Liver (tissue), 9 donors: Measurements from ENCODE around the gene EXOC6B. TPM values are rescaled to one million over a fixed set of nuclear protein-coding genes. Genes with fewer than 3 reads are reported as not detected.

ENCODE experiments used
- DNase-seq: peaks from one replicate; pipeline ENCODE4 v3.0.0-alpha.2; 2017; ENCODE audit warnings: low spot score
- H3K27ac ChIP-seq, 2 donors: one replicate each; pipeline ENCODE4 v1.7.0; 2013; ENCODE audit warnings: inconsistent platforms in 2 of 2, low read length in 2 of 2, control low read depth in 1 of 2, low read depth in 1 of 2, mild to moderate bottlenecking in 1 of 2
- H3K27me3 ChIP-seq, 4 donors: one replicate each; pipeline versions ENCODE4 v1.6.1 to v1.7.0; 2013; ENCODE audit warnings: low read length in 3 of 4, inconsistent platforms in 1 of 4, mild to moderate bottlenecking in 1 of 4, moderate library complexity in 1 of 4; ENCODE audit not compliant: control insufficient read depth in 4 of 4, insufficient read depth in 4 of 4
- H3K36me3 ChIP-seq, 4 donors: one replicate each; pipeline versions ENCODE4 v1.6.1 to v1.7.0; 2013; ENCODE audit warnings: low read length in 3 of 4, mild to moderate bottlenecking in 3 of 4, low read depth in 1 of 4, moderate library complexity in 1 of 4; ENCODE audit not compliant: control insufficient read depth in 4 of 4, insufficient read depth in 3 of 4
- H3K4me1 ChIP-seq, 4 donors: one replicate each; pipeline versions ENCODE4 v1.6.1 to v1.7.0; 2013; ENCODE audit warnings: low read length in 3 of 4, mild to moderate bottlenecking in 3 of 4, moderate library complexity in 1 of 4; ENCODE audit not compliant: control insufficient read depth in 4 of 4, insufficient read depth in 4 of 4
- H3K4me3 ChIP-seq, 3 donors: one replicate each; pipeline versions ENCODE4 v1.6.1 to v1.7.0; 2013; ENCODE audit warnings: low read length in 3 of 3, control low read depth in 1 of 3, low read depth in 1 of 3, mild to moderate bottlenecking in 1 of 3
- H3K9ac ChIP-seq, 2 donors: one replicate each; pipeline ENCODE4 v1.7.0; 2013; ENCODE audit warnings: low read length in 2 of 2, mild to moderate bottlenecking in 2 of 2, moderate library complexity in 2 of 2, control low read depth in 1 of 2, low read depth in 1 of 2
- H3K9me3 ChIP-seq, 4 donors: one replicate each; pipeline versions ENCODE4 v1.6.1 to v1.7.0; 2013; ENCODE audit warnings: low read length in 3 of 4; ENCODE audit not compliant: control insufficient read depth in 4 of 4
- ATF3 ChIP-seq: IDR thresholded peaks from 2 replicates; pipeline ENCODE4 v1.6.1; 2016; ENCODE audit warnings: antibody characterized with exemption
- EGR1 ChIP-seq, 2 donors: IDR thresholded peaks; 2 replicates each; pipeline ENCODE4 v1.6.1; 2016 to 2018; ENCODE audit warnings: antibody characterized with exemption in 2 of 2, low read depth in 2 of 2
- FOXA1 ChIP-seq: IDR thresholded peaks from 2 replicates; pipeline ENCODE4 v1.6.1; 2016; ENCODE audit warnings: antibody characterized with exemption
- FOXA2 ChIP-seq: IDR thresholded peaks from 2 replicates; pipeline ENCODE4 v1.6.1; 2016; ENCODE audit warnings: antibody characterized with exemption
- GABPA ChIP-seq, 2 donors: IDR thresholded peaks in 1 of 2; conservative IDR thresholded peaks in 1 of 2; 2 replicates each; pipeline ENCODE4 v1.6.1; 2016; ENCODE audit warnings: antibody characterized with exemption in 2 of 2, mild to moderate bottlenecking in 1 of 2, moderate library complexity in 1 of 2
- HNF4A ChIP-seq, 2 donors: conservative IDR thresholded peaks; 2 replicates each; pipeline ENCODE4 v1.6.1; 2016; ENCODE audit warnings: antibody characterized with exemption in 2 of 2, mild to moderate bottlenecking in 2 of 2
- HNF4G ChIP-seq: IDR thresholded peaks from 2 replicates; pipeline ENCODE4 v1.6.1; 2016; ENCODE audit warnings: antibody characterized with exemption
- JUND ChIP-seq, 2 donors: IDR thresholded peaks; 2 replicates each; pipeline ENCODE4 v1.6.1; 2016; ENCODE audit warnings: antibody characterized with exemption in 2 of 2
- MAX ChIP-seq: IDR thresholded peaks from 2 replicates; pipeline ENCODE4 v1.6.1; 2016; ENCODE audit warnings: antibody characterized with exemption
- NR2F2 ChIP-seq: IDR thresholded peaks from 2 replicates; pipeline ENCODE4 v1.6.1; 2016; ENCODE audit warnings: antibody characterized with exemption
- RAD21 ChIP-seq, 2 donors: IDR thresholded peaks; 2 replicates each; pipeline ENCODE4 v1.6.1; 2016; ENCODE audit warnings: antibody characterized with exemption in 2 of 2, mild to moderate bottlenecking in 2 of 2
- REST ChIP-seq: IDR thresholded peaks from 2 replicates; pipeline ENCODE4 v1.6.1; 2016; ENCODE audit warnings: antibody characterized with exemption, mild to moderate bottlenecking
- RXRA ChIP-seq, 2 donors: IDR thresholded peaks; 2 replicates each; pipeline ENCODE4 v1.6.1; 2017 to 2018; ENCODE audit warnings: antibody characterized with exemption in 2 of 2, mild to moderate bottlenecking in 1 of 2
- SP1 ChIP-seq: IDR thresholded peaks from 2 replicates; pipeline ENCODE4 v1.6.1; 2018; ENCODE audit warnings: antibody characterized with exemption, mild to moderate bottlenecking
- TAF1 ChIP-seq: conservative IDR thresholded peaks from 2 replicates; pipeline ENCODE4 v1.6.1; 2016; ENCODE audit warnings: antibody characterized with exemption, mild to moderate bottlenecking
- YY1 ChIP-seq: IDR thresholded peaks from 2 replicates; pipeline ENCODE4 v1.6.1; 2016; ENCODE audit warnings: antibody characterized with exemption, mild to moderate bottlenecking
- ZBTB33 ChIP-seq: IDR thresholded peaks from 2 replicates; pipeline ENCODE4 v1.6.1; 2016; ENCODE audit warnings: antibody characterized with exemption
- WGBS: extraction: QIAGEN DNeasy Blood & Tissue Kit; methylation state at CpG from one replicate; pipeline ENCODE4 v1.1.7; 2013; 5-methylcytosine and 5-hydroxymethylcytosine counted together
- polyA plus RNA-seq, 2 donors: library from polyadenylated mRNA; stranded (reverse) in 1 of 2; unstranded in 1 of 2; fragments of 200-250 nt in 1 of 2; fragments of >200 nt in 1 of 2; fragmentation: Nextera tagmentation in 1 of 2; extraction: Ambion mirVana in 1 of 2; gene quantifications; one replicate each; pipeline versions ENCODE4 v1.2.1 to v1.2.3, GENCODE V29; 2013 to 2015
- total RNA-seq, 2 donors: library from RNA; depleted of rRNA; stranded (reverse); fragments of >200 nt; gene quantifications; one replicate each; pipeline ENCODE4 v1.2.3, GENCODE V29; 2014
- TF ChIP-seq, protein P1 (sequence below): fragments of 150-350 bp; IDR thresholded peaks from 2 replicates; pipeline ENCODE4 v1.5.1; 2017; ENCODE audit warnings: improper control_type of control experiment, low read depth, low read length; ENCODE audit not compliant: missing input control
- donor health status: healthy.
- donor health status: healthy.
- donor health status: healthy.
- donor health status: healthy.
- donor health status: healthy.

EXOC6B gene
- total and polyA plus RNA-seq, 4 donors, result 1.7 to 9.5 (median 5.5) TPM

GRCh38 chr2:72154386-72154975, 671.4 kb downstream of the EXOC6B start:
- DNase-seq, result no peak

More at GRCh38 chr2:72154386-72154975, 671.4 kb downstream of the EXOC6B start:
- Histone ChIP-seq H3K9me3 (no peaks in the 10 kb centered on the region), H3K4me3 (no peak overlapping the region), H3K9ac (no peak overlapping the region), H3K4me1 (peaks cover 4 to 11% (median 7%) of the 10 kb centered on the region in 4 donors), H3K27me3 (peaks cover 0 to 3% (median 0%) of the 10 kb centered on the region in 4 donors), H3K27ac (no peak overlapping the region), H3K36me3 (no peaks in the 10 kb centered on the region)
- TF ChIP-seq JUND (IDR thresholded peaks at IDR 0.05) (no peak), FOXA1 (no peak), FOXA2 (no peak), YY1 (no peak), GABPA (IDR thresholded peaks at IDR 0.05 in 1 of 2, conservative IDR thresholded peaks at IDR 0.05 in 1 of 2) (no peak), RXRA (IDR thresholded peaks at IDR 0.05) (no peak), SP1 (no peak), HNF4G (no peak), MAX (no peak), HNF4A (conservative IDR thresholded peaks at IDR 0.05) (no peak), ATF3 (no peak), ZBTB33 (no peak), REST (no peak), RAD21 (IDR thresholded peaks at IDR 0.05) (no peak), TAF1 (no peak), NR2F2 (no peak), EGR1 (IDR thresholded peaks at IDR 0.05; ENCODE audit: low read depth in 2 of 2) (no peak)
- TF ChIP-seq, protein P1, sequence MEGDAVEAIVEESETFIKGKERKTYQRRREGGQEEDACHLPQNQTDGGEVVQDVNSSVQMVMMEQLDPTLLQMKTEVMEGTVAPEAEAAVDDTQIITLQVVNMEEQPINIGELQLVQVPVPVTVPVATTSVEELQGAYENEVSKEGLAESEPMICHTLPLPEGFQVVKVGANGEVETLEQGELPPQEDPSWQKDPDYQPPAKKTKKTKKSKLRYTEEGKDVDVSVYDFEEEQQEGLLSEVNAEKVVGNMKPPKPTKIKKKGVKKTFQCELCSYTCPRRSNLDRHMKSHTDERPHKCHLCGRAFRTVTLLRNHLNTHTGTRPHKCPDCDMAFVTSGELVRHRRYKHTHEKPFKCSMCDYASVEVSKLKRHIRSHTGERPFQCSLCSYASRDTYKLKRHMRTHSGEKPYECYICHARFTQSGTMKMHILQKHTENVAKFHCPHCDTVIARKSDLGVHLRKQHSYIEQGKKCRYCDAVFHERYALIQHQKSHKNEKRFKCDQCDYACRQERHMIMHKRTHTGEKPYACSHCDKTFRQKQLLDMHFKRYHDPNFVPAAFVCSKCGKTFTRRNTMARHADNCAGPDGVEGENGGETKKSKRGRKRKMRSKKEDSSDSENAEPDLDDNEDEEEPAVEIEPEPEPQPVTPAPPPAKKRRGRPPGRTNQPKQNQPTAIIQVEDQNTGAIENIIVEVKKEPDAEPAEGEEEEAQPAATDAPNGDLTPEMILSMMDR, result no peak
- 86% methylated on average over 16 of the region's 16 CpGs for WGBS
